Fibroblast of lung (primary cell): ENCODE measurements around the gene CSNK1D.
"Not testable (repeated sequence)": the region's sequence is repeated elsewhere in the genome, so short reads cannot be mapped to it uniquely, and the experiment has no call there.

ENCODE experiments used
- EZH2 ChIP-seq: IDR thresholded peaks from 2 replicates; pipeline ENCODE4 v1.5.1; 2012; ENCODE audit warnings: low read length, control low read depth, mild to moderate bottlenecking; ENCODE audit errors: missing control alignments
- TF ChIP-seq, protein P1 (sequence below), 2 donors: IDR thresholded peaks in 1 of 2; conservative IDR thresholded peaks in 1 of 2; 1 replicate in 1 of 2; 2 replicates in 1 of 2; pipeline ENCODE4 v1.5.1; 2011 to 2012; ENCODE audit warnings: low read length in 2 of 2, control low read depth in 1 of 2, inconsistent platforms in 1 of 2, low read depth in 1 of 2, mild to moderate bottlenecking in 1 of 2

DNA sequence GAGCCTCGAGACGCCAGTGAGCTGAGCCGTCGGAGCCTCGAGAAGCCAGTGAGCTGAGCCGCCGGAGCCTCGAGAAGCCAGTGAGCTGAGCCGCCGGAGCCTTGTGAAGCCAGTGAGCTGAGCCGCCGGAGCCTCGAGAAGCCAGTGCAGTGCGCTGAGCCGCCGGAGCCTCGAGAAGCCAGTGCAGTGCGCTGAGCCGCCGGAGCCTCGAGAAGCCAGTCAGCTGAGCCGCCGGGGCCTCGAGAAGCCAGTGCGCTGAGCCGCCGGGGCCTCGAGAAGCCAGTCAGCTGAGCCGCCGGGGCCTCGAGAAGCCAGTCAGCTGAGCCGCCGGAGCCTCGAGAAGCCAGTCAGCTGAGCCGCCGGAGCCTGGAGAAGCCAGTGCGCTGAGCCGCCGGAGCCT lies 19.4 kb downstream of the CSNK1D start:
- TF ChIP-seq, protein P1, sequence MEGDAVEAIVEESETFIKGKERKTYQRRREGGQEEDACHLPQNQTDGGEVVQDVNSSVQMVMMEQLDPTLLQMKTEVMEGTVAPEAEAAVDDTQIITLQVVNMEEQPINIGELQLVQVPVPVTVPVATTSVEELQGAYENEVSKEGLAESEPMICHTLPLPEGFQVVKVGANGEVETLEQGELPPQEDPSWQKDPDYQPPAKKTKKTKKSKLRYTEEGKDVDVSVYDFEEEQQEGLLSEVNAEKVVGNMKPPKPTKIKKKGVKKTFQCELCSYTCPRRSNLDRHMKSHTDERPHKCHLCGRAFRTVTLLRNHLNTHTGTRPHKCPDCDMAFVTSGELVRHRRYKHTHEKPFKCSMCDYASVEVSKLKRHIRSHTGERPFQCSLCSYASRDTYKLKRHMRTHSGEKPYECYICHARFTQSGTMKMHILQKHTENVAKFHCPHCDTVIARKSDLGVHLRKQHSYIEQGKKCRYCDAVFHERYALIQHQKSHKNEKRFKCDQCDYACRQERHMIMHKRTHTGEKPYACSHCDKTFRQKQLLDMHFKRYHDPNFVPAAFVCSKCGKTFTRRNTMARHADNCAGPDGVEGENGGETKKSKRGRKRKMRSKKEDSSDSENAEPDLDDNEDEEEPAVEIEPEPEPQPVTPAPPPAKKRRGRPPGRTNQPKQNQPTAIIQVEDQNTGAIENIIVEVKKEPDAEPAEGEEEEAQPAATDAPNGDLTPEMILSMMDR (conservative IDR thresholded peaks at IDR 0.05 in 1 of 2, IDR thresholded peaks at IDR 0.05 in 1 of 2; ENCODE audit: low read depth in 1 of 2, low read length in 2 of 2) = not testable (repeated sequence)
- not testable (repeated sequence) for TF ChIP-seq EZH2
